HG03103 (cell line): Measurements from ENCODE around the gene RIOK3.
A peak's percentile ranks its signal among the peaks of the same experiment; 100 is the strongest.
"Not testable (repeated sequence)": the region's sequence is repeated elsewhere in the genome, so short reads cannot be mapped to it uniquely, and the experiment has no call there.

Experiments
- ATAC-seq: cut with Tn5 transposase; IDR thresholded peaks from one replicate; pipeline ENCODE4 v1.9.1; 2021; ENCODE audit warnings: low read depth; ENCODE audit not compliant: unreplicated experiment

The RIOK3 gene, protein sequence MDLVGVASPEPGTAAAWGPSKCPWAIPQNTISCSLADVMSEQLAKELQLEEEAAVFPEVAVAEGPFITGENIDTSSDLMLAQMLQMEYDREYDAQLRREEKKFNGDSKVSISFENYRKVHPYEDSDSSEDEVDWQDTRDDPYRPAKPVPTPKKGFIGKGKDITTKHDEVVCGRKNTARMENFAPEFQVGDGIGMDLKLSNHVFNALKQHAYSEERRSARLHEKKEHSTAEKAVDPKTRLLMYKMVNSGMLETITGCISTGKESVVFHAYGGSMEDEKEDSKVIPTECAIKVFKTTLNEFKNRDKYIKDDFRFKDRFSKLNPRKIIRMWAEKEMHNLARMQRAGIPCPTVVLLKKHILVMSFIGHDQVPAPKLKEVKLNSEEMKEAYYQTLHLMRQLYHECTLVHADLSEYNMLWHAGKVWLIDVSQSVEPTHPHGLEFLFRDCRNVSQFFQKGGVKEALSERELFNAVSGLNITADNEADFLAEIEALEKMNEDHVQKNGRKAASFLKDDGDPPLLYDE

DNA sequence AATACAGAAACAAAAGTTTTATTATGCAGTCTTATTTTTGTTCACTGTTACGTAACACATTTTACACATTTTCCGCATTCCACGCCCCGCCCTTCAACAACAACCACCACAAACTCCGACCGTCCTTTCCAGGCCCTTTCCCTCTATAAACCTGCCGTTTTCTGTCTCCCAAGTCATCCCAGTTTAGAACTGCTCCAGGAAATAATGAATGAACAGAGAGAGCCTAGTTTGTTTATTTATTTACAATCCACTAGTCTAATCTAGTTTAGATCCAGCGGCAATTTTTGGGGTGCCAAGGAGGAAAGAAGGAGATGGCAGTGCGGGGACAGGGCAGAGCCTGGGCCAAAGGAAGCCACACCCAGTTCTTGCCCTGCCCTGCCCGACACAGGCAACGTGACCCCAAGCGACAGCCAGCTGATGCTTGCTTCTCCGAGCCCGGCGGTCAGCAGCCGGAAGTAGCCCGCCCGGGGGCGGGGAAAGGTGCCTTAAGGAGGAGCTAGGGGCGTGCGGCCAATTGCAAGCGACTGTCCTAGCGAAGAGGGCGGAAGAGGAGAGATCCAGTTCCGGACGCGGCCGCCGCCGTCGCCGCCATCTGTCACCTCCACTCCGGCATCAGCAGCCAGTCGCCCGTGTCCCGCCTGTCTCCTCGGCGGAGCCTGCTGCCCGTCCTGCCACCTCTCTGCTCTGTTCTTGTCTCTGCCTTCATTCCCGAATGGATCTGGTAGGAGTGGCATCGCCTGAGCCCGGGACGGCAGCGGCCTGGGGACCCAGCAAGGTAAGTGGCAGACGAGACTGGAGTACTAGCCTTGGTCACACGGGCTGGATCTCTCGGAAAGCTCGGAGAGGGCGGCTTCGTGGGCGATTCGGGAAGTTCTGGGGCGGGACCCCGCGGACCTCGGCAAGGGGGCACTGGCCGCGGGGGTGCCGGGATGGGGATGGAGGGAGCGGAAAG is at the start of gene RIOK3:
RIOK3 (plus strand) TSS at position 560 of the 952 bp plus-strand sequence; CDS start at position 713, 153 bp downstream.
- peak; percentile 94 for ATAC-seq

DNA sequence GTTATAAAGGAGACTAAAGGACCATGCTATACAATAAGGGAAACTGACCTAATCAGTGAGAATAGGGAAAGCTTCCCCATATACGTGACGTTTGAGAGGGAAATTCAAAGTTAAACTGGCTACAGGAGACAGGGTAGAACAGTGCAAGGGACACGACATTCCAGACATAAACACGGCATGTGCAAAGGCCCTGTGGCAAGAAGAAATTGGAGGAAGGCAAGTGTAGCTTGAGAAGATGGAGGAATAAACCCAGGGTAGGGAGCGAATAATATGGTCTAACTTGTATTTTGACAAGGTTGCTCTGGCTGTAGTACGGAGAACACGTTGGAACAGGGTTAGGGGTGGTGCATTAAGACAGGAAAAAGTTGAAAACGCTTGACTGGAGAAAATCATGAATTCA is 49.8 kb upstream of the RIOK3 start:
- ATAC-seq = no peak

DNA sequence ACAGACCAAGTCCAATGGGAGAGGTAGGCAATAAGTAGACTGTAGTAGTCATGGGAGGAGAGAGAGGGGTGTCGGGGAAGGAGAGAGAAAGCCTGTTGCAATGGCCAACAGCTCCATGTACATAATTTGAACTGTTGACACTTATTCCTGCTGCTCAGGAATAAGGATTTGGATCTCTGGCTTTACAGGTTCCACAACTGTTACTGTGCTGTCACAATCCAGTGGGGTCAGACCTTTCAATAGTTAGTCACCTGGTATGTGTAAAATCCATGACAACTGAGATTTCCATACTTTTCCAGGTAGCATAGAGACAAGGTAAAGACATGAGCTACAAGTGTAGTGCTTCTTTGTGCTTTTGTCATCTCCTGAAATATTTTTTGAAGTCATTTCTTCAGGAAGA is 47.5 kb upstream of the RIOK3 start:
- ATAC-seq = no peak

DNA sequence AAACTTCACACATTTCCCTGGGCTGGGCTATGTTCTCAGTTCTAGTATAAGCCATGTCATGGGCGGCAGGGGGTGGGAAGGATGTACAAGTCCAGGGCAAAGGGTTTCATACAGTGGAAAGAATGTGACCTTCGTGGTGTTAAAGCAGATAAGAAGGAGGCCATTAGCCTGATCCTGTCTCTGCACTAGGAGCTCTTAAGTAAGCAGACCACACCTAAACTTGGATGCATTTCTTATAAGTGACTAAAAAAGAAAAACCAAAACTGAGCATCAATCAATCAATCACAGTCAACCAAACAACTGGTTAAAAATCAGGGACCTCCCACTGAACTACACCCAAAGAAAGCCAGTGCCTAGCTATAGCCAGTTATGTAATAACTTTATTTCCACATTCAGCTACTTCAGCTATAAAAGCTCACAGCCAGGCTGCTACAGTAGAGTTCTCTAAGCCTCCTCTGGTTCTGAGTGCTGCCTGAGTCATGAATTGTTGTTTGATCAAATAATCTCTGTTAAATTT is 46.8 kb upstream of the RIOK3 start:
- ATAC-seq = no peak

DNA sequence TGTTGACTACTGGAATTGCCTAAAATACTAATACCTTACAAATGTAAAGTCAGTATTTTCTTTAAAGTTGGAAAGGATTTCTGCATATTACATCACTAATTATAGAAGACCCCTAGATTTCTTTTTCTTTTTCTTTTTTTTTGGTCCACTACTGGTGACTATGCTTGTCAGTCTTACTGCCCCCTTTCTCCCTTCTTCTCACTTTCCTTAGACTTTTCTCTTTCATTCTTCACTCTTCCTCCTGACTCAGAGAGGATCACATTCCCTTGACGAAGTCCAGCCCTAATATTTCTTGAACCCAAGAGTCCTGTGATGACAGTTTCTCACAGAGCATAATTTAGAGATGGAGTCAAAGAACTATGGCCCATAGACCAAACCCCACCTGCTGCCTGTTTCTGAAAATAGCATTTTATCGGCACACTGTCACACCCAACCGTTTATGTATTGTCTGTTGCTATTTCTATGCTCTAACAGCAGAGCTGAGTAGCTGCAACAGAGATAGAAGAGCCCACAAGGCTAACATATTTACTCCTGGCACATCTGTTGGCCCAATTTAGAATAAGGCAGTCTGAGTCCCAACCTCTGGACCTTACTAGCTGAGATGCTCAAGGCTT is 40.6 kb upstream of the RIOK3 start:
- no peak for ATAC-seq

DNA sequence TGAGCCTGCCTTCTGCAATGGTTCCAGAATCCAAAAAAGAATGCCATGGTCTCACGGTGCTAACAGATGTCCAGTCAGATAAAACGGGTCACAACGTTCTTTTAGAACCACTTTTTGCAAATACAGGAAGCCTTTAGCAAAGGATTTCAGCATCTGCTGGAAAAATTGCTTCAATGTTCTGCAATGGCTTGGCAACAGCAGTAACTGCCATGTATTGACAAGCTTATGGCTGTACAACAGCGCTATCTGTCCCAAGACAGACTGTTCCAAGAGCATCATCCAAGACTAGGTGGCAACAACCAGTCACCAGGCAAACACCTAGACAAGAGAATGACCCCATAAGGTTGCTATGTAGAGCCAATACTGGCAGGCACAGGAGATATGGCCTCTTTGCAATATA is 37.6 kb upstream of the RIOK3 start:
- ATAC-seq = no peak

DNA sequence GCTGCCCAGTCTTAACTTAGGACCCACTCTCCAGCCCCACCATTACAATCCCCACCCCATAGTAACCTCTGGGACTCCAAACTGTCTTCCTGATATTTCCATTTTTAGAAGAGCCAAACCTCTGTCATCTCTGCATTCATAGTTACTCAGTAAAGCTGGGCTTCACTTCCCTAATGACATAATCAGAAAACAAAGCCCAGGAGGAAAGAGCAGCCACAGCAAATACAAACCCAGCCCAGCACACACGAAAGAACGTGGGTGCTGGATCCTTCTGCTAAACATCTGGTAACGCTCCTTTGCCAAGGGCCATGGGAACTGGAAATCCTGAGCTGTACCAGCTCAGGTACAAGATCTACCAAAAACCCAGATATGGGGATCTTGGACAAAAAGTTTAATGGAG is 36.8 kb upstream of the RIOK3 start:
- no peak for ATAC-seq

DNA sequence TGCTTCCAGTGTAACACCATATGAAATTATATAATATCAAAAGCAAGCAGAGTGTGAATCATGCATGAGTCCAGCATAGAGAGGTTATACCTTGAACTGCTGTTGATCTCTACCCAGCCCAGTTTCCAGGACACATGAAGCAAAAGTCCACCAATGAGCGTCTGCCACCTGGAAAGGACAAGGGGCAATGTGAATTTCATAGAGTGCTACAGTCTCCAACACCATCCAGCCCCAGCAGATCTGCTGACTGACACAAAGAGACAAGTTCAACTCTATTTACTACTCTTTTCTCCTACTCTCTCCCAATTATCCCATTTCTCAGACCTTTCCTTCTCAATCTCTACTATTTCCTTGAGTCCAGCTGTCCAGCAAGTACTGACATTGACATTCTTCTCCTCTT is 31.8 kb upstream of the RIOK3 start:
- no peak for ATAC-seq

DNA sequence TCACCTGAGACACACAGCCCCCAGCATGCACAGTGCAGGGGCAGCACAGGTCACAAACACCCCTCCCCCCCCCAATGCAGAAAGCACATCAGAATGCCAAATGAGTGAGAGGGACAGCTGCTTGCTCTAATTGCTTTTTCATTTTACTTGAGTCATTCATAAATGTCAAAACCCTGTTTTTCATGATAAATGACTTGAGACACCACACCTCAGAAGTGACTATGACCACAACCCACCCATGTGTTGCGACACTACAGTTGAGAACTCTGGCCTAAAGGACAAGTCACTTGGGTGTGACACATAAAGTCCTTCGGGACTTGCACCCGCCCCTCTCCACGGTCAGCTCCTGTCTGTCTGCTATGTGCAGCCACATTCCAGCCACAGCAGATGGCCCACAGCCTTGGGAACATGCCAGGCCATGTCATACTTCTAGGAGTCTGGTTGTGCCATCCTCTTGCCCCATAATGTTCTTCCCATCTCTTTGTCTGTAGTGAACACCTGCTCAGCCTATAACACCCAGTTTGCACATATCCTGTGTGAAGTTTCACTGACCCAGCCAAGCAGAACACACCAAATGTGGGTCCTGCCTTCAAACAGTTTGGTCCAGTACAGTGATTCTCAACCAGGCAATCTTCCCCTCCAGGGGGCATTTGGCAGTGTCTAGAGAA is 30.2 kb upstream of the RIOK3 start:
- peak; percentile 83 for ATAC-seq

DNA sequence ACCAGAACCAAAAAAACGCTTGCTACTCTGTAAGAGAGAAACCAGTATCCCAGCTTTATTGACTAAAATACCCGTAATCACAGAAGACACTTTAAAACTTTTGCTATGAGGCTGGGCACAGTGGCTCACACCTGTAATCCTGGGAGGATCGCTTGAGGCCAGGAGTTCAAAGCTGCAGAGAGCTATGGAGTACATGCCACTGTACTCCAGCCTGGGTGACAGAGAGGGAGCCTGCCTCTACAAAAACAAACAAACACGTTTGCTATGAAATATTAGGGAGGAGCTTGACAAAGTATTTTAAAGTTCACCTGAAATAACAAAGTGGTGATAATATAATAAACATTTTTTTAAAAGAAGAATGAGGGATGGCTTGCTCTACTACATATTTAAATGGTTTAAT is 28.5 kb upstream of the RIOK3 start:
- no peak for ATAC-seq

DNA sequence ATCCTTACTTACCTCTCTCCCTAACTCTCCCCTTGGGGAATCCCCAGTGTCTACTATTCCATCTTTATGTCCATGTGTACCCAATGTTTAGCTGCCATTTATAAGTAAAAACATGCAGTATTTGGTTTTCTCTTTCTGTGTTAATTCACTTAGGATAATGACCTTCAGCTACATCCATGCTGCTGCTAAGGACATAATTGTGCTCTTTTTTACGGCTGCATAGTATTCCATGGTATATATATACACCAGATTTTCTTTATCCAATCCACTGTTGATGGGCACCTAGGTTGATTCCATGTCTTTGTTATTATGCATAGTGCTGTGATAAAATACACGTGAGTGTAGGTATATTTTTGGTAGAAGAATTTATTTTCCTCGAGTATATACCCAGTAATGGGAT is 24.3 kb upstream of the RIOK3 start:
- ATAC-seq = no peak

DNA sequence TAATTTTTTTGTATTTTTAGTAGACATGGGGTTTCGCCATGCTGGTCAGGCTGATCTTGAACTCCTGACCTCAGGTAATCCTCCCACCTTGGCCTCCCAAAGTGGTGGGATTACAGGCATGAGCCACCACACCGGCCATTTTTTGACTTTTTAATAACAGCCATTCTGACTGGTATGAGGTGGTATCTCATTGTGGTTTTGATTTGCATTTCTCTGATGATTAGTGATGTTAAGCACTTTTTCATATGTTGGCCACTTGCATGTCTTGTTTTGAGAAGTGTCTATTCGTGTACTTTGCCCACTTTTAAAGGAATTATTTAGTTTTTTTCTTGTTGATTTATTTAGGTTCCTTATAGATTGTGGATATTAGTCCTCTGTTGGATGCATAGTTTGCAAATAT is 23.5 kb upstream of the RIOK3 start:
- ATAC-seq = not testable (repeated sequence)

DNA sequence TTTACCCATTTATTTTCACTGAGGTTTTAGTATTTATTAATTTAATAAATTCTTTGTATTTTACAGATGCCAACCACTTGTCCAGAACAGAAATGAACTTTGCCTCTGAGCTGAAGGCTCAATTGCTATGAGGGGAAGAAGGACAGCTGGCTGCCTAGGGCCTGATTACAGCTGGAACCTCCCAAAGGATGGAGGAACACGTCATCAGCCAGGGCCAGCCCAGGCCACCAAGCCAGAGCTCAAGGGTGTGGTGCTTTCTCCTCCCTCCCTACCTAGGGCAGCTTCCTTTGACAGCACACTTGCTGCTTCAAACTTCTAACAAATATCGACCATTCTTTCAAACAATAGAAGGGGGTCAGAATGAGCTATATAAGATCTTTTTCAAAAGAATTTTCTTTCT is 19.7 kb upstream of the RIOK3 start:
- ATAC-seq = no peak

DNA sequence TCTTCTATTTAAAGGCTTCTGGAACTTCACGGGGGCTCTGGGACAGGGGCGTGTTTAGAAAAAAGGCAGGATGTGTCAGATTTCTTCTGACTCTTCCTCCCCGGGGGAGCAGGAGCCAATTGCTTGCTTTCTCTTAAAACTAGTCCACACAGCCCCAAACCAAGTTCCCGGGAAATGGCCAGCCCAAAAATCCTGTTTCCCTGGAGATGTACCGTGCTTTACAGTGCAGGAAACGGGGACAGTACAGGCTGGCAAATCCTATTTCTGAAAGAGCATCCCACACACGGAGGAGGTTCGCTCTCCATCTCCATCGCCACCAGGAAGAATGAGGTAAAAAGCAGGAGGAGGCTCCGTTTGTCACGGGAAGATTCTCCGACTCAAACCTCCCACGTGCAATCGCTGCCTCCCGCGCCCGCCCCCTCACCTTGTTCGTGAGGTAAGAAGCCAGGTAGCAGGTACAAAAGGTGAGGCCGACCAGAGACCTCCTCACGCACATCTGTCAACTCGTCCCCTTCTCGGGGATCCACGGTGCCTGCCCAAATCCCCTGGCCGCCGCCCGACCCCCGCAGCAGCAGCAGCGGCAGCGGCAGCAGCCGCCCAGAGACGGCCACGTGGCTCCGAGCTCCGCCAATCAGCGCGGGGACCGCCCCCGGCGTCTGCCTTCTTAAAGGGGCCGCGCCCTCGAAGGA is 15.6 kb upstream of the RIOK3 start:
- peak; percentile 98 for ATAC-seq

DNA sequence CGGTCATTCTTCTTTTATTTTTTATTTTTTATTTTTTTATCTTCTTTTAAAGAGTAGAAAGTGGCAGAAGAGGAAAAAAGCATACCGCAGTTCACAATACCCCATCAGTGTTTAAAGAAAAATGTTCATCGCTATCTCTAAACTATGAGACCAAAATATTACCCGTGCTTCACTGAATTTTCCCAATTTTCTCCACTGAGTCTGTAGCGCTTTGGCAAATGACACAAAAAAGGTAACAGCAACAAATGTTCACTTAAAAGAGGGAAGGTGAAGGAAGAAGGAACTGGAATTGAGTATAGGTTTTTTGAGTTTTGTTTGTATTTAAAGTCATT is 15.1 kb upstream of the RIOK3 start:
- ATAC-seq = no peak

DNA sequence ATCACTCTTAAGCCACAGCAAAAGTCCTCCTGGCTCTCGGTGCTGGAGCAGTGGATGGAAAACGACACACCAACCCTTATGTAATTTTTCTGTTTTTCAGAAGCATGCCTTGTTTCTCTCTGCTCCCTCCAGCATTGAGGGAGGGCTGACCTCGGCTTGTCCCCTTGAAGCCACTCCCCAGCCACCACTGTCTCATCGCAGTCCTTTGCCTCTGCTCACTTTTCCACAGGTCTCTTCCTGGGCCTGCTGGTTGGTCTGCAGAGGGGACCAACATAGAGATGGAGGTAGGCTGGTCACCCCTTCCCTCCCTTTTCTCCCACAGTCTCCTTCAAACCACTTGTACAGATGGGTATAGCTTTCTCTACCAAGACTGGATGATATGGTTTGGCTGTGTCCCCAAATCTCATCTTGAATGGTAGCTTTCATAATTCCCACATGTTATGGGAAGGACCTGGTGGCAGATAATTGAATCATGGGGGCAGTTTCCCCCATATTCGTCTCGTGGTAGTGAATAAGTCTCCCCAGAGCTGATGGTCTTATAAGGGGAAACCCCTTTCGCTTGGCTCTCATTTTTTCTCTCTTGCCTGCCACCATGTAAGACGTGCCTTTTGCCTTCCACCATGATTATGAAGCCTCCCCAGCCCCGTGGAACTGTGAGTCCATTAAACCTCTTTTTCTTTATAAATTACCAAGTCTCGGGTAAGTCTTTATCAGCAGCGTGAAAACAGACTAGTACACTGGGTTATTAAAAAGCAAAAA is 14.3 kb upstream of the RIOK3 start:
- ATAC-seq = no peak

DNA sequence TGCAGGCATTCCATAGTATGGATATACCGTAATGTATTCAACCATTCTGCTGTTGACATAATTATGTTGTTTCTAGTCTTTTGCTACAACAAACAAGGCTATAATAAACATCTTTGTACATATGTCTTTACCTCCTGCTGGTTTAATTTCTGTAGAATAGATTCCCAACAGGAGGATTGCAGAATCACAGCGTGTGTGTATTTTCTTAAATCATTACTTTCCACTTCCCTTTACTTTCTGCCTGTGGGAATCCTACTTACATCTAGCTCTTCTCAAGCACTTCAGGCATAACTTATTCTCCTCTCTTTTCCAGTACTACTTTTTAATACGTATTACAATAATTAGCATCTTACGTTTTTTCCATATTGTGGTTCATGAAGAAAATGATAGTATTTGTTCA is 13.0 kb upstream of the RIOK3 start:
- ATAC-seq = no peak

DNA sequence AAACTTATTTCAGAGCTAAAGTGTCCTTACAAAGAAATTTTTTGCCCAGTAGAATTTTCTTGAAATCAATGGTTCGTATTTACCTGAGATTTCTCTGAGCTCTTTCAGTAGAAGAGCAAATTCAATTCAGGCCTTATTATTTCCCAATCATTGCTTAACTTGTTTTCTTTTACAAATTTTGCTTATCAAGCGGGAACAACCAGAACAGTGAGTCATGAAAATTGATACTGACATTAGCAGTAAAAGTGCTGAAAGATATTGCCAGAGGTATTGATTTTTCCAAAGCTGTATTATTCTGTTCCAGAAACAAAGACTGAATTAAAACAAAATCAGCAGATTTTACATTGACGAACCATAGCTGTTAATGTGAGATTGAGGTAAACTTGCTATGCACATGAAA is 10.1 kb upstream of the RIOK3 start:
- ATAC-seq = no peak

DNA sequence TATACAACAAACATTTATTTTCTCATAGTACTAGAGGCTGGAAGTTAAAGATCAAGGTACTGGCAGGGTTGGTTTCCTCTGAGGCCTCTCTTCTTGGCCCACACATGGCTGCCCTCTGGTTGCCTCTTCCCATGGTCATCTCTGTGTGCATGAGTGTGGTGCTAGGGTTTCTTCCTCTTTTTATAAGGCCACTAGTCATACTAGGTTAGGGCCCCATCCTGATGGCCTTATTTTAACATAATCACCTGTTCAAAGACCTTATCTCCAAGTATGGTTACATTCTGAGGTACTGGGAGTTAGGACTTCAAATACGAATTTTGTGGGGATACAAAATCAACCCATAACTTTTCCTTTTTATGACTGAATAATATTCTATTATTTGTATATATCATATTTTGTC is 4.8 kb upstream of the RIOK3 start:
- no peak for ATAC-seq
